Calu3 (cell line): ENCODE measurements around the gene LILRB3. TPM values are rescaled to one million over a fixed set of nuclear protein-coding genes. Genes with fewer than 3 reads are reported as not detected.

Experiments
- BruUV-seq: library from RNA; stranded (reverse); fragments of 400-500 nt; replicated peaks from 2 replicates; lab custom pipeline; 2021; lab: Mats Ljungman, UMichigan
- CTCF ChIA-PET: fragments of 300-600 bp; sonication (Branson Sonifier 250); formaldehyde crosslinking; loops from one replicate; lab custom pipeline; 2022; ENCODE audit warnings: antibody characterized with exemption; lab: Charles Lee
- DNase-seq: peaks from one replicate; pipeline ENCODE4 v3.0.0; 2022
- H3K27ac Mint-ChIP-seq: one replicate; pipeline ENCODE4 v1.8.0; 2022; ENCODE audit warnings: mixed read lengths; ENCODE audit not compliant: unreplicated experiment
- H3K27me3 Mint-ChIP-seq: one replicate; pipeline ENCODE4 v1.8.0; 2022; ENCODE audit warnings: mixed read lengths; ENCODE audit not compliant: unreplicated experiment
- H3K36me3 Mint-ChIP-seq: one replicate; pipeline ENCODE4 v1.8.0; 2022; ENCODE audit warnings: mild to moderate bottlenecking, moderate library complexity, mixed read lengths; ENCODE audit not compliant: insufficient read depth, unreplicated experiment
- H3K4me1 Mint-ChIP-seq: one replicate; pipeline ENCODE4 v1.8.0; 2022; ENCODE audit warnings: mild to moderate bottlenecking, low read depth, mixed read lengths; ENCODE audit not compliant: unreplicated experiment
- H3K4me3 Mint-ChIP-seq: one replicate; pipeline ENCODE4 v1.8.0; 2022; ENCODE audit warnings: mild to moderate bottlenecking, low read depth, moderate library complexity, mixed read lengths; ENCODE audit not compliant: unreplicated experiment
- H3K9me3 Mint-ChIP-seq: one replicate; pipeline ENCODE4 v1.8.0; 2022; ENCODE audit warnings: low read depth, mixed read lengths; ENCODE audit not compliant: unreplicated experiment
- intact Hi-C: fragments of 100-400 bp; cut with micrococcal nuclease; formaldehyde crosslinking; loops from one replicate; pipeline ENCODE4 v1.10.0; 2022; ENCODE audit not compliant: unreplicated experiment
- total RNA-seq: library from RNA; stranded (reverse); gene quantifications from 2 replicates; pipeline ENCODE4 v1.2.3, GENCODE V29; 2022
- TF ChIP-seq, protein P1 (sequence below): fragments of 200-600 bp; IDR thresholded peaks from one replicate; pipeline ENCODE4 v1.8.0; 2022; ENCODE audit warnings: antibody characterized with exemption; ENCODE audit not compliant: unreplicated experiment

The LILRB3 gene
- total RNA-seq, 1 experiment from 2014 or later, result not detected

DNA sequence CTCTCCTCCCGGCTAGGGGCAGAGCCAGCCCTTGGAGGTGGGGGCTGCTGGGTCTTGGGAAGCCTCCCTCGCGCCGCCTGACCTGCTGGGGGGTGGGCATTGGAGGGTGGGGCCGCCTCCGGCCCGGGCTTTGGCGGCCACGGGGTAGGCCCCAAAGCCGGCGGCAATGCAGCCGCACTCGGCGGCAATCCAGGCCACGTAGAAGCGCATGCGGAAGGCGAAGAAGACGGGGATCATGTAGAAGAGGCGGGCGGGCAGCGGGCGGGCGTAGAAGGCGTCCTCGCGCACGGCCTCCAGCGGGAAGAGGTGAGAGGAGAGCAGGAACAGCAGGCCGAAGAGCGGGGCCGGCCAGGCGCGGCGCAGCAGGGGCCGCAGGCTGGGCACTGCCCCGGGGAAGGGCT is 42.1 kb downstream of the LILRB3 start:
- DNase-seq, result no peak
- CTCF ChIA-PET, result no interaction called here
- Mint-ChIP-seq H3K36me3 (peaks cover 68% of the 10 kb centered on the region), H3K4me1 (no peaks in the 10 kb centered on the region), H3K27me3 (no peaks in the 10 kb centered on the region), H3K4me3 (no peak overlapping the region), H3K27ac (no peak overlapping the region), H3K9me3 (no peaks in the 10 kb centered on the region)
- intact Hi-C loops, result no loop called here
- TF ChIP-seq, protein P1, sequence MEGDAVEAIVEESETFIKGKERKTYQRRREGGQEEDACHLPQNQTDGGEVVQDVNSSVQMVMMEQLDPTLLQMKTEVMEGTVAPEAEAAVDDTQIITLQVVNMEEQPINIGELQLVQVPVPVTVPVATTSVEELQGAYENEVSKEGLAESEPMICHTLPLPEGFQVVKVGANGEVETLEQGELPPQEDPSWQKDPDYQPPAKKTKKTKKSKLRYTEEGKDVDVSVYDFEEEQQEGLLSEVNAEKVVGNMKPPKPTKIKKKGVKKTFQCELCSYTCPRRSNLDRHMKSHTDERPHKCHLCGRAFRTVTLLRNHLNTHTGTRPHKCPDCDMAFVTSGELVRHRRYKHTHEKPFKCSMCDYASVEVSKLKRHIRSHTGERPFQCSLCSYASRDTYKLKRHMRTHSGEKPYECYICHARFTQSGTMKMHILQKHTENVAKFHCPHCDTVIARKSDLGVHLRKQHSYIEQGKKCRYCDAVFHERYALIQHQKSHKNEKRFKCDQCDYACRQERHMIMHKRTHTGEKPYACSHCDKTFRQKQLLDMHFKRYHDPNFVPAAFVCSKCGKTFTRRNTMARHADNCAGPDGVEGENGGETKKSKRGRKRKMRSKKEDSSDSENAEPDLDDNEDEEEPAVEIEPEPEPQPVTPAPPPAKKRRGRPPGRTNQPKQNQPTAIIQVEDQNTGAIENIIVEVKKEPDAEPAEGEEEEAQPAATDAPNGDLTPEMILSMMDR, result no peak
- BruUV-seq, result no TSS peak

DNA sequence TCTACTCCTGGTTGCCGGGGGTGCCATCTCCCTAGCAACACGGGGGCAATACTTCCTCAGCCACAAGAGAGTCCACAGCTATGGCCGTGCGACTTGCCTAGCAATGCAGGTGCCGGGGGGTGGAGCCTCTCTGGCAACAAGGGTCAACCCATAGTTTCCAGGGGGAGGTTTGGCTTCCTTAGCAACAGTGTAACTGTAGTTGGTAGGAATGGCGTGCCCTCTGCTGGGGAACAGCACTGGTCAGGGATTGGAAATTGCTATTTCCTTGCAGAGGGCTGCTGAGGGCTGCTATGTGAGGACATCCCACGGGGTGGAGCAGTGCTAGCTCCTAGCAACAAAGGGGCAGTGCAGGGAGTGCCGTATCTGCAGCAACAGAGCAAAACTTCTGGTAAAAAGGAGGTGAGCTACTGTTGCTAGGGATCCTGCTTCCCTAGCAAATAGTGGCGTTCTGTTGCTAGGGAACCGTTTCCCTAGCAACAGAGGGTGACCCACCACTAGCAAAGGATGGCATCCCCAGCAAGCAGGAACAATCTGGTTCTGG is 42.8 kb downstream of the LILRB3 start:
- no TSS peak for BruUV-seq
- Mint-ChIP-seq H3K27ac (no peak overlapping the region), H3K9me3 (no peaks in the 10 kb centered on the region), H3K27me3 (no peaks in the 10 kb centered on the region), H3K36me3 (peaks cover 68% of the 10 kb centered on the region), H3K4me1 (no peaks in the 10 kb centered on the region), H3K4me3 (no peak overlapping the region)
- CTCF ChIA-PET, result interaction anchor here (0.7 kb wide), 1 partner anchor 69 kb away, joined by 6 read pairs; no protein-coding TSS in a partner anchor
- intact Hi-C loops, result no loop called here
- TF ChIP-seq, protein P1, result peak; percentile 24
- DNase-seq, result no peak

DNA sequence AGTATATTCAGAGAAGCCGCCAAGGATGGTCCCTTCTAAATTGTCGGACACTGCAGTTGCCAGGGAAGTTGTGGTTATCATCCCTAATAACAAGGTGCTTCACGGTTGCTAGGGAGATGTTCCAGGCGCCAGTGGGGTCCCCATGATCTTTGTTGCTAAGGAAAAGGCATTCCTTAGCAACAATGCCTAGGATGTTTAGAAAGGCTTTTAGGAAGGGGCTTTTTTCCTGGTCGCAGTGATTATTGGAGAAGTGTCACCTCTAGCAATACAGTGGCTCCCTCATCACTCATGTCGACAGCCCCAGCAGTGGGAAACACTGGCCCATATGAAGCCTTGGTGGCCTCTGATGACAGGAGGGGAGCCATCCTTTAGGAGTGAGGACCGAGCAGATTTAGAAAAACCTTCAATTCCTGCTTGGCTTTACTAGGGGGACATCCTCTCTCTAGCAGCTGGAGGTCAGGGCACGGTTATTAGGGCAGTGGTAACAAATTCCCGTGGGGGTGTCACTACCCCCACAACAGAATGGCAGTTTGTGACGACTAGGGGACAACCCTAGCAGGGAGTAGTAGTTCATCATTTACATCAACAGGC is 43.5 kb downstream of the LILRB3 start:
- Mint-ChIP-seq H3K4me3 (no peak overlapping the region), H3K9me3 (no peaks in the 10 kb centered on the region), H3K27ac (no peak overlapping the region), H3K27me3 (no peaks in the 10 kb centered on the region), H3K36me3 (peaks cover 72% of the 10 kb centered on the region), H3K4me1 (no peaks in the 10 kb centered on the region)
- CTCF ChIA-PET, result interaction anchor here (0.7 kb wide), 1 partner anchor 70 kb away, joined by 6 read pairs; no protein-coding TSS in a partner anchor
- DNase-seq, result no peak
- TF ChIP-seq, protein P1, result no peak
- BruUV-seq, result TSS peak; percentile 11
- intact Hi-C loops, result no loop called here

DNA sequence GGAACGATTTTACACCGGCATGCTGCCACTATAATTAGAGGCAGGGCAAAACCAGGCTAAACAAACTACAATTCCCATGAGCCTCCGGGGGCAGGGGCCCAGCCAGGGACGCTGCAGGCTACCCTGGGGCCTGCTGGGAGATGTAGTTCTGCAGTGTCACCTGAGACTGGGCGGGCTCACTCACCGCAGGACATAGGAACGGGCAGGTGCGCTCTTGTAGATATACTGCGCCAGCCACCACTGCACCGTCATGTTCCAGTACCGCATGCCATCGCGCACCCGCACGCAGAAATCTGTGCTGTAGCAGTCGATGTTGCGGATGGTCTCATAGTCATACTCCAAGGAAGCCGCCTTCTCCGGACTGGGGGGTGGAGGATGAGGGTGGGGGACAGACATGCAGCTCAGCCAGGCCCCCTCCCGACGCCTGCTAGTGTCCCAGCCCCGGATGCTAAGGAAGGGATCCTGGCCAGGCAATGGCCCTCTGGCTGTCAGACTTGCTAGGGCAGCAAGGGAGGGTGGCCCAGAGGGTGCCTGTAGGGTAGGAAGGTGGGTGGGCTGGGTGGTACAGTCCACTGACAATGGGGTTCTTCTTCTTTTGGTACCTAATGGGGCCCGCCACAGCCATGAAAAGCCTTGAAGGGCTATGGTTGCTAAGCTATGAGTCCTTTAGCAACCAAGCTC is 44.1 kb downstream of the LILRB3 start:
- no peaks in the 10 kb centered on the region for H3K4me1 Mint-ChIP-seq
- TF ChIP-seq, protein P1, result no peak
- peaks cover 72% of the 10 kb centered on the region for H3K36me3 Mint-ChIP-seq
- no peaks in the 10 kb centered on the region for H3K9me3 Mint-ChIP-seq
- CTCF ChIA-PET, result no interaction called here
- BruUV-seq, result no TSS peak
- H3K4me3 Mint-ChIP-seq, result no peak overlapping the region
- no peak for DNase-seq
- H3K27me3 Mint-ChIP-seq, result no peaks in the 10 kb centered on the region
- H3K27ac Mint-ChIP-seq, result no peak overlapping the region
- intact Hi-C loops, result no loop called here
